Esophagus squamous epithelium (tissue), 4 donors: ENCODE results near the gene PLEKHA5.

Source experiments
- CTCF ChIP-seq, 6 experiments: fragments of 450-650 bp in 4 of 6; fragments of 200-600 bp in 2 of 6; sonication (generic) in 2 of 6; IDR thresholded peaks; one replicate each; pipeline ENCODE4 v1.5.1; 2016 to 2019; ENCODE audit warnings: antibody characterized with exemption in 6 of 6, mild to moderate bottlenecking in 4 of 6, moderate library complexity in 4 of 6
- POLR2A ChIP-seq, 4 donors: fragments of 450-650 bp; IDR thresholded peaks; one replicate each; pipeline ENCODE4 v1.6.1; 2017; ENCODE audit warnings: antibody characterized with exemption in 4 of 4, mild to moderate bottlenecking in 4 of 4, moderate library complexity in 3 of 4

- TF ChIP-seq CTCF (IDR thresholded peaks at IDR 0.05) (no peak), POLR2A (IDR thresholded peaks at IDR 0.05) (no peak)
Measured at GRCh38 chr12:19243551-19243950, 114.0 kb downstream of the PLEKHA5 start.
